PFSK-1 (cell line): ENCODE measurements around the gene TRIM47.

Experiments used
- FOXP2 ChIP-seq: optimal IDR thresholded peaks from 2 replicates; pipeline ENCODE3; 2011; ENCODE audit warnings: borderline replicate concordance, control low read depth, inconsistent platforms; ENCODE audit not compliant: insufficient read depth; ENCODE audit errors: extremely low read length, extremely low read depth
- POLR2AphosphoS5 ChIP-seq: IDR thresholded peaks from 2 replicates; pipeline ENCODE4 v1.6.1; 2012; ENCODE audit warnings: low read depth, mild to moderate bottlenecking, control low read depth, low read length, moderate library complexity
- SIN3A ChIP-seq: IDR thresholded peaks from 2 replicates; pipeline ENCODE4 v1.6.1; 2012; ENCODE audit warnings: mild to moderate bottlenecking, low read length, moderate library complexity, borderline replicate concordance; ENCODE audit not compliant: insufficient read depth
- TAF1 ChIP-seq: IDR thresholded peaks from 2 replicates; pipeline ENCODE4 v1.6.1; 2012; ENCODE audit warnings: low read length, control low read depth, borderline replicate concordance; ENCODE audit not compliant: insufficient read depth
- TF ChIP-seq, protein P1 (sequence below), 2 experiments: IDR thresholded peaks; 2 replicates each; pipeline versions ENCODE4 v1.6.1 to v1.8.0; 2011 to 2012; ENCODE audit warnings: low read depth in 2 of 2, low read length in 2 of 2, control low read depth in 1 of 2, inconsistent platforms in 1 of 2, mild to moderate bottlenecking in 1 of 2, moderate library complexity in 1 of 2; ENCODE audit not compliant: insufficient read depth in 1 of 2

DNA sequence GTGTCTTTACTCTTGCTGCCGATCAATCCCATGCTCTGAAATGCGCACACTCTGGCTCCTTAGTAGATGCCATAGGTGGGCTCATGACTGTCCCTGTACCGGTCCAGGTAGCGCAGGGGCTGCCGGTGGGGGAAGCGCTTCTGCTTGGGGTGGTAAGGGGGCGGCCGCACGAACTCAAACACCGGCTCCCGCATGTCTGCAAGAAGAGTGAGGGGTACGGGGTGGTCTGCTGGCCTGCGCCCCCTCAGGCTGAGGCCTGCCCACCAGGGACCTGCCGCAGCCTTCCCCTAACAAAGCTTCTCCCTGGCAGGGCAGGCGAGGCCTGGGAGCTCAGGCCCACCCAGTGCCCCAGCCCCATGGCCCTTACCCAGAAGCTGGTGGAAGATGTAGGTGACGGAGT, 20.4 kb upstream of the TRIM47 start:
- TF ChIP-seq, protein P1, sequence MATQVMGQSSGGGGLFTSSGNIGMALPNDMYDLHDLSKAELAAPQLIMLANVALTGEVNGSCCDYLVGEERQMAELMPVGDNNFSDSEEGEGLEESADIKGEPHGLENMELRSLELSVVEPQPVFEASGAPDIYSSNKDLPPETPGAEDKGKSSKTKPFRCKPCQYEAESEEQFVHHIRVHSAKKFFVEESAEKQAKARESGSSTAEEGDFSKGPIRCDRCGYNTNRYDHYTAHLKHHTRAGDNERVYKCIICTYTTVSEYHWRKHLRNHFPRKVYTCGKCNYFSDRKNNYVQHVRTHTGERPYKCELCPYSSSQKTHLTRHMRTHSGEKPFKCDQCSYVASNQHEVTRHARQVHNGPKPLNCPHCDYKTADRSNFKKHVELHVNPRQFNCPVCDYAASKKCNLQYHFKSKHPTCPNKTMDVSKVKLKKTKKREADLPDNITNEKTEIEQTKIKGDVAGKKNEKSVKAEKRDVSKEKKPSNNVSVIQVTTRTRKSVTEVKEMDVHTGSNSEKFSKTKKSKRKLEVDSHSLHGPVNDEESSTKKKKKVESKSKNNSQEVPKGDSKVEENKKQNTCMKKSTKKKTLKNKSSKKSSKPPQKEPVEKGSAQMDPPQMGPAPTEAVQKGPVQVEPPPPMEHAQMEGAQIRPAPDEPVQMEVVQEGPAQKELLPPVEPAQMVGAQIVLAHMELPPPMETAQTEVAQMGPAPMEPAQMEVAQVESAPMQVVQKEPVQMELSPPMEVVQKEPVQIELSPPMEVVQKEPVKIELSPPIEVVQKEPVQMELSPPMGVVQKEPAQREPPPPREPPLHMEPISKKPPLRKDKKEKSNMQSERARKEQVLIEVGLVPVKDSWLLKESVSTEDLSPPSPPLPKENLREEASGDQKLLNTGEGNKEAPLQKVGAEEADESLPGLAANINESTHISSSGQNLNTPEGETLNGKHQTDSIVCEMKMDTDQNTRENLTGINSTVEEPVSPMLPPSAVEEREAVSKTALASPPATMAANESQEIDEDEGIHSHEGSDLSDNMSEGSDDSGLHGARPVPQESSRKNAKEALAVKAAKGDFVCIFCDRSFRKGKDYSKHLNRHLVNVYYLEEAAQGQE (IDR thresholded peaks at IDR 0.05; ENCODE audit: insufficient read depth in 1 of 2, low read depth in 2 of 2, low read length in 2 of 2), result no peak
- TF ChIP-seq POLR2AphosphoS5 (no peak), SIN3A (no peak), TAF1 (no peak), FOXP2 (no peak)
